Left lung (tissue), 10 donors: Measurements from ENCODE around the gene GRP. TPM values are rescaled to one million over a fixed set of nuclear protein-coding genes. Genes with fewer than 3 reads are reported as not detected.

Experiments used
- ATAC-seq: fragments of 200-7000 bp; cut with Tn5 transposase; one replicate; pipeline ENCODE4 v1.9.1; 2020; ENCODE audit warnings: moderate library complexity
- DNase-seq, 4 donors: peaks; one replicate each; pipeline ENCODE4 v3.0.0-alpha.2; 2013 to 2020
- H3K27ac ChIP-seq, 2 donors: fragments of 200-600 bp; sonication (generic) in 1 of 2; one replicate each; pipeline versions ENCODE4 v1.5.0 to v1.8.0; 2020 to 2021
- H3K27me3 ChIP-seq, 2 donors: fragments of 200-600 bp; sonication (generic) in 1 of 2; one replicate each; pipeline versions ENCODE4 v1.5.0 to v1.8.0; 2020 to 2021
- H3K36me3 ChIP-seq, 2 donors: fragments of 200-600 bp; sonication (generic) in 1 of 2; one replicate each; pipeline versions ENCODE4 v1.5.0 to v1.8.0; 2020 to 2021
- H3K4me1 ChIP-seq, 2 donors: fragments of 200-600 bp; one replicate each; pipeline ENCODE4 v1.8.0; 2021
- H3K4me3 ChIP-seq, 2 donors: fragments of 200-600 bp; sonication (generic) in 1 of 2; one replicate each; pipeline versions ENCODE4 v1.5.0 to v1.8.0; 2020 to 2021; ENCODE audit warnings: mild to moderate bottlenecking in 1 of 2
- H3K9me3 ChIP-seq, 2 donors: fragments of 200-600 bp; sonication (generic) in 1 of 2; one replicate each; pipeline versions ENCODE4 v1.5.0 to v1.8.0; 2020 to 2021
- CTCF ChIP-seq, 2 donors: fragments of 200-600 bp; sonication (generic) in 1 of 2; IDR thresholded peaks; one replicate each; pipeline versions ENCODE4 v1.5.0 to v1.8.0; 2021; ENCODE audit warnings: antibody characterized with exemption in 2 of 2
- intact Hi-C, 2 donors: fragments of 100-400 bp; cut with DNase I; formaldehyde crosslinking; loops; one replicate each; pipeline versions ENCODE4 v1.11.2 to v1.14.2; 2022
- polyA plus RNA-seq, 6 donors: library from polyadenylated mRNA; unstranded; fragments of 120-200 nt; gene quantifications; one replicate each; pipeline ENCODE4 v1.2.1, GENCODE V29; 2013; ENCODE audit not compliant: insufficient read length in 6 of 6
- total RNA-seq, 2 donors: library from RNA; stranded (reverse); fragmentation: NEBNext Ultra II Directional; extraction: Animal tissue kit (Norgen Biotek cat#: 25700); gene quantifications; one replicate each; pipeline ENCODE4 v1.2.1, GENCODE V29; 2021
- donor health status: DM: no; HTN: yes; CAD: no.
- donor health status: DM: no; HTN: no; CAD: no.

GRP gene
- total and polyA plus RNA-seq, 8 donors: 0.67 to 75.8 (median 58.6) TPM

DNA sequence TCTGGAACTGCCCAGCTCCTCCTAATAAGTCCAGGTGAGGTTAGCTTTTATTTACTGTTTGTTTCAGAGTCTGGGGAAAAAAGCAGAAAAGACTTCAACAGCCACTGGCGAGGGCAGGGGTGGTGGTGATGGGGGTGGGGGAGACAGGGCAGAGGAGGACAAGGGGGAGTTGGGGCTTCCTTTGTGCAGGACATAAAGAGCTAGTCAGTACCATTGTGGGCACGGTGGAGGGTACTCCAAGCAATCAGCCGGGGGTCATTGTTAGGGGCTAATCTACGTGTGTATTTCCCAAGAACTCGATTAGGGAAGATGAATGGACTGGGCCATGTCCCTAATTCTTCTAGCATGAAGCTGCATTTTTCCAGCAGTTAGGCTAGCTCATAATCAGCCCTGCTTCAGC lies 56.1 kb downstream of the GRP start:
- no peak for TF ChIP-seq CTCF (IDR thresholded peaks at IDR 0.05)
- Histone ChIP-seq H3K4me1 (peaks cover 9 to 23% of the 10 kb centered on the region in 2 donors), H3K27me3 (peaks cover 54 to 100% of the 10 kb centered on the region in 2 donors), H3K27ac (no peak overlapping the region), H3K4me3 (no peak overlapping the region), H3K36me3 (no peaks in the 10 kb centered on the region), H3K9me3 (no peaks in the 10 kb centered on the region)
- ATAC-seq (no peak), DNase-seq (no peak)
- intact Hi-C loops: no loop called here

DNA sequence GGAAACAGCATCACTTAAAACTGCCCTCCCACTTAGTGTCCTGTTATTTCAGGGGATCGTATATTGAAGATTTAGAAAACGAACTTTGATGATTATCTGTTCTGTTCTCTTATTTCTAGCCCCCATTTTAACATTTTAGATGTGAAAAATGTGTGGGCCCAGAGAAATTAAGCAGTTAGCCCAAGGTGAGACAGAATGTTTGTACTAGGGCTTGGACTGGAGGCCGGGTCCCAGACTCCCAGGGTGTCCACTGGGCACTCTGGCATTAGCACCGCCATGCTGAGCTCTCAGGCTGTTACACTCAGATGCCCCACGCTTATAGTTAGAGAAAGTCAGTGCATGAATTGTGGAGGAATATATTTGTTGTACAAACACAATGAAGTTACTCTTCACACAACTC lies 58.8 kb downstream of the GRP start:
- ATAC-seq (no peak), DNase-seq (no peak)
- Histone ChIP-seq H3K4me1 (peaks cover 0 to 3% of the 10 kb centered on the region in 2 donors), H3K27me3 (peaks cover 29 to 100% of the 10 kb centered on the region in 2 donors), H3K36me3 (no peaks in the 10 kb centered on the region), H3K4me3 (no peak overlapping the region), H3K27ac (no peak overlapping the region), H3K9me3 (no peaks in the 10 kb centered on the region)
- intact Hi-C loops: no loop called here
- no peak for TF ChIP-seq CTCF (IDR thresholded peaks at IDR 0.05)

DNA sequence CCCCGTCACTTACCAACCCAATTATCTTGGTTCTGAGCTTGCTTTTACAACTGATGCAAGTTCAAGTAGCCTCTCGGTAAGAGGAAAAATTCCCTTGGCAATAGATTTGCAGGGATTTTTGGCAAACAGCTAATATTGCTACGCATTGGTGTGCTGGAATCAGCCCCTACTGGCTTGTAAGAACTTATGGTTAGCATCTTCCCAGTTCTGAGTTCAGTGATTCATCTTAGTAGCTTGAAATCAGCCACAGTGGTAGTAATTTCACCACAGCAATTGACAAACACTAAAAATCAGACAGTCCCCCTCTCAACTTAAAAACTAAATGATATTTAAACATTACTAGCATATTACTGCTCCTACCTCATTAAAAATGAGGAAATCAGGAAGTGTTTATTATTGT lies 59.2 kb downstream of the GRP start:
- no peak for TF ChIP-seq CTCF (IDR thresholded peaks at IDR 0.05)
- H3K4me3 ChIP-seq: no peak overlapping the region
- H3K36me3 ChIP-seq: no peaks in the 10 kb centered on the region
- H3K27me3 ChIP-seq: peaks cover 28 to 100% of the 10 kb centered on the region in 2 donors
- no peaks in the 10 kb centered on the region for H3K4me1 ChIP-seq
- no peaks in the 10 kb centered on the region for H3K9me3 ChIP-seq
- intact Hi-C loops: no loop called here
- DNase-seq: no peak
- no peak overlapping the region for H3K27ac ChIP-seq
- no peak for ATAC-seq

DNA sequence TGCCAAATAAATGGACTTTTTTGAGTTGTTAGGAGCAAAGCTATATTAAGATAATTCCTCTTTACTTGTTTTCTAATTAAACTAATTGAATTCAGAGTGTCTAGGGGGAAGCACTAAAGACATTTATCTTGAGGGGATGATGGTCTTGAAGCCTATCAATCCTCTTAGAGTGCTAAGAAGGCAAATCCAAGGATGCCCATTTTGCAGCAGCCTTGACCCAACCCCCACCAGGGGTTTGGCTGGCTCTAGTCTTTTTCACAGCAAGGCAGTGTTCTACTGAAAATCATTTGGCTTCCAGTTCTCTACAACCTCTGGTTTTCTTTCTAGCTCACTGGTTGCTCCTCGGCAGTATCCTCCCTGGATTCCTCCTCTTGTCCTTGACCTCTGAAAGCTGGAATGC lies 59.8 kb downstream of the GRP start:
- Histone ChIP-seq H3K27ac (no peak overlapping the region), H3K4me1 (no peaks in the 10 kb centered on the region), H3K36me3 (no peaks in the 10 kb centered on the region), H3K27me3 (peaks cover 28 to 100% of the 10 kb centered on the region in 2 donors), H3K9me3 (no peaks in the 10 kb centered on the region), H3K4me3 (no peak overlapping the region)
- DNase-seq: no peak
- intact Hi-C loops: no loop called here
- TF ChIP-seq CTCF (IDR thresholded peaks at IDR 0.05): no peak
- ATAC-seq: no peak

Other genes with a start within 250 kb of the GRP start
- gene SEC11C, start 80.3 kb upstream of the GRP start, total RNA-seq: 10 to 100 TPM; 64.4 to 95.9 TPM
- 100 to 1,000 TPM in 2 of 6 donors, 10 to 100 TPM in 4; 84.8 to 104 (median 94.6) TPM for gene SEC11C, start 80.3 kb upstream of the GRP start, polyA plus RNA-seq
- gene RAX, start 53.3 kb downstream of the GRP start, total RNA-seq: not detected
- gene RAX, start 53.3 kb downstream of the GRP start, polyA plus RNA-seq: not detected
- not detected for gene CPLX4, start 98.5 kb downstream of the GRP start, total RNA-seq
- not detected for gene CPLX4, start 98.5 kb downstream of the GRP start, polyA plus RNA-seq
- gene LMAN1, start 139.1 kb downstream of the GRP start, total RNA-seq: 100 to 1,000 TPM in 1 of 2 donors, 10 to 100 TPM in 1; 93.1 to 105 TPM
- gene LMAN1, start 139.1 kb downstream of the GRP start, polyA plus RNA-seq: 100 to 1,000 TPM in 3 of 6 donors, 10 to 100 TPM in 3; 88.5 to 112 (median 98.8) TPM